Activated CD4-positive, alpha-beta T cell treated with anti-CD3 and anti-CD28 coated beads, Interleukin-2, amount 50 U/mL, for 16 hours (primary cell): ENCODE data around the gene PAQR5.
"Not testable (repeated sequence)": the region's sequence is repeated elsewhere in the genome, so short reads cannot be mapped to it uniquely, and the experiment has no call there.

ENCODE experiments used
- DNase-seq: peaks from one replicate; pipeline ENCODE4 v3.0.0-alpha.2; 2020

The PAQR5 gene, protein sequence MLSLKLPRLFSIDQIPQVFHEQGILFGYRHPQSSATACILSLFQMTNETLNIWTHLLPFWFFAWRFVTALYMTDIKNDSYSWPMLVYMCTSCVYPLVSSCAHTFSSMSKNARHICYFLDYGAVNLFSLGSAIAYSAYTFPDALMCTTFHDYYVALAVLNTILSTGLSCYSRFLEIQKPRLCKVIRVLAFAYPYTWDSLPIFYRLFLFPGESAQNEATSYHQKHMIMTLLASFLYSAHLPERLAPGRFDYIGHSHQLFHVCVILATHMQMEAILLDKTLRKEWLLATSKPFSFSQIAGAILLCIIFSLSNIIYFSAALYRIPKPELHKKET

DNA sequence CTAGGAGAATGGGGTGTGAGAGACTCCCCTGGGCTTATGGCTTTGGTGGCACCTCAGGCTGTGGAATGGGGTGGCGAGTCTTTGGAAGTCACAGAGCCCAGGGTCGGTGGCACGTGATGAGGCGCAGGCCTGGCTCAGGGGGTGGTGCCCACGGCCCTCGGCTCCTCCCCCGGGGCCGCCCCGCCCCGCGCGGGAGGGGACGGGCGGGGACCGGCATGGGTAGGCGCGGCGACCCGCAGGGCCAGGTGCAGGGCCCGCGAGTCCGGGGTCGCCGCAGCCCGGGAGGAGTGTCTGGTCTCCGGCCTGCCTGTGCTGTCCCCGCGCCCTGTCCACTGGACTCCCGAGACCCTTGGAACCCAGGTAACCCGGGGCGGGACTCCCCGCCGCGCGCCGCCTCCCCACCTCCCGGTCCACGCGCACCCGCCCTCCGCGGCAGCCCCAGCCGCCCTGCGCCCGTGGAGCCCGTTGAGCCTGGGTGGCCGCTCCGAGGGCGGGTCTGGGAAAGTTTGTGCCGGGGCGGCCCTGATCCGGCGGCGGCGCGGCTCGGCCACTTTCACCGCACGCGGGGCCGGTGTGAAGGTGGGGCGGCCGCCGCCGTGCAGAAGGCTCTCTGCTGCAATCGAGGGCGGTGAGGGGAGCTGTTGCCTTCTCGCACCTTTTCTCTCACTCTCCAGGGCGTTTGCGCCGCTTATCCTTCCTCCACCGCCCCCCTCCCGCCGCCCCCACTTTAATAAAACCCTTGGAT lies at the start of gene PAQR5:
PAQR5 (plus strand) TSS at position 216 of the 745 bp plus-strand sequence. CDS start 61,169 bp downstream, outside the sequence.
- DNase-seq, result no peak

DNA sequence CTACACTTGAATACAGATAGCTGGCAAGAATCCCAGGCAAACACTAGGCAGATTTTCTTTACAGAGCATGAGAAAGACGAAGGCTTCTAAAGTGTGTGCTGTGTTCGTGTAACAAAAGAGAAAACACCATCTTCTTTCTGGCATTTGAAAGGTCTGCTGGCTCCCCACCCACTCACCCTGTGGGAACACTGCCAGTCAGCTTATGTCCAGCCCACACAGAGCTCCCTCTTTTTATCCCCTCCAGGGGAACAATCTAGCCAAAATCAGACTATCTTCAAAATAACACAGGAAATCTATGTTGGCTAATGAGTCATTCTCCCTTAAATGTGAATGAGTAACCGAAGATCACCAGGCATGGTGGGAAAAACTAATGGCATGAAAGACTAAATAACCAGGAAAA lies 45.6 kb upstream of the PAQR5 start:
- no peak for DNase-seq

DNA sequence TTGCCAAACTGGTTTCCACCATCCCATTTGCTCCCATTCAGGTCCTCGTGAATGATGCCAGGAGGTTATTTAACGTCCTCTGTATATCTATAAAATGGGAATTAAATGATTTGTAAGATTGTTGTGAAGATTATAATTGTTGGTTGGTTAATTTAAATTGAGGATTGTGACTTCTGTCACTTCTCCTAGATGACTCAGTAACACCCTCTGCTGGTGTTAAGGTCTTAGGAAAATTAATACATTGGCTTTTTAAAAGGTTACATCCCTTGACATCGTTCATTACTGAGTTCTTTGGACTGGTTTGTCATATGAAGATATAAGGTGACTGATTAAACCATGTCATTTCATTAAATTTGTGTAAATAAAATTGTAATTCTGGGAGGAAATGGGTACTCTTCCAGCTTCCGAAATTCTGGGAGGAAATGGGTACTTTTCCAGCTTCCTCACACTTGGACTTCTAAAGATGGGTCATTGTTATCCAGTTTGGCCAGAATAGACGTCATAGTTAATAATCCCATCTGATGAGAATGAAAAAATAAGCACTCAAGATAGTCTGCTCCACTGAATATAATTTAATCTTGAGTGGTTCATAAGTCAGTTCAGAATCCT lies 33.3 kb upstream of the PAQR5 start:
- DNase-seq, result peak; percentile 18

DNA sequence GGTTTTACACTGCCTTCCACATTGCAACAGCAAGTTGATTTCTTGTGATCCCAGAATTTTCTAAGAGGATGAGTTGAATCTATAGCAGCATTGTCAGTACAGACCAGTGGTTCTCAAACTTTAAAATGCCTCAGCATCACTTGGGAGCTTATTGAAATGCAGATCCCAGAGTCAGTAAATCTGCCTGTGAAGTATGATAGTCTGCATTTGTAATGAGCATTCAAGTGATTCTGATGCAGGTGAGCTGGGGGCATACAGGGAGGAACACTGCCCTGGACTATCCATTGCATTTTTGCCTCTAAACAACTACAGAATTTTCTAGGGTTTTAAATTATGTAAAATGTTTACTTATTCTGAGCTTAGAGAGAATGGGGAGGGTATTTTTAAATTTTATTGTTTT lies 27.5 kb upstream of the PAQR5 start:
- no peak for DNase-seq

DNA sequence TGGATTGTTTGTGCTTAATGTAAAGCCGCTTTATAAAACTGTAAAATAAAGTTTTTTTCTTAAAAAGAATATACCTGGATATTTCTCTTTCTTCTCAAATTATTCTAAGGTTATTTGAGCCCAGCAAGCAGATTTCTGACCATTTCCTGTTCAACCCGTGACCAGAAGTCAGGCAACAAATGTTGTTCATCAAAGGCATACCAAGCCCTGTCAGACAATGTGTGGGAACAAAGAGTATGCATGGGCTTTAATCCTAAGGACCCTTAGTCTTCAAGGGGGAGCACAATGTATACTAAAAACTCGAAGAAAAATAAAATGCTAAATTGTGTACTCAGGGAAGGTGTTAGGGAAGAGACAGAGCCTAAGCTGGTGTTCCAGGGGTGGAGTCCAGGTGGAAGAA lies 26.6 kb upstream of the PAQR5 start:
- DNase-seq, result no peak

DNA sequence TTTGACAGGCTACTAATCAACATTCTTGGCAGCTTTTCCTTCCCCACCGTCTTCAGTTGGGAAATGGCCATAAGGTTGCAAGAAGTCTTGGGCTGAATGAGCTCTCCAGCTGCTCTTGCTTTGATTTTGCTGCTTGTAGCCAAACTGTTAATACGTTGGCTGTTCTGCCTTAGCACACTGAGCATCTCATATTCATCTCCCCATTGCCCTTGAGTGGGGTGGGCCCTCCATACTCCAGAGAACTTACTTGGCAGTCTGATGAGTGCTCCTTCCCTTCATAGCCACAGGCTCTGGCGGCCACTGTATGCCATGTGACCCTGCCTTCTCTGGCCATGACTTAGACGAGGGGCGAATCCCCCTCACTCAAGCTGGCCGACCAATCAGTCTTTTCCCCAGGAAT lies 25.8 kb upstream of the PAQR5 start:
- no peak for DNase-seq

DNA sequence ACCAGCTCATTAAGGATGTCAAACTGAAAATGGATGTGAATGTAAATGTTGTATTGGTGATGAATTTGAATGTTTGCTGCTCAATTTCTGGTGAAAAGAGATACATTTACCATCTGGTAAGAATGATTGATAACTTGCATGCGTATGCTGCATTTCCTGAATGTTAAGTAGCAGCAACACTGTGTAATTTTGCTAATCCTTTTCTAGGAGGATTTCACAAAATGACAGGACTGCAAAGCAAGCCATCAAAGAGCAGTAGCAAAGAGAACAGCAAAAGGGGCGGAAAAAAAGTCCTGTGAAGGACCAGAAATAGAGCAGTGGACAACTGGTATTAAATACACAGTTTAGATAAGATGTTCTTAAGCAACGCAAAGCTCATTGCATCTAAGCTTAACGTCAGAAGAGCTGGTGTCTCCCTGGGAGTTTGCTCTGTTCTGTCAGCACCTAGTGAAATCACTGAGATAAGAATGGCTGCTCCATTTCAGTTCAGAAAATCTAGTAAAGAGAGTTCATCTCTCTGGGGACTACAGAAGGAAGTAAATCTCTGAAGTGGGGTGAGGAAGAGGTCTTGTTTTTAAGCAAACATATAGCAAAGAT lies 23.5 kb upstream of the PAQR5 start:
- DNase-seq, result no peak

DNA sequence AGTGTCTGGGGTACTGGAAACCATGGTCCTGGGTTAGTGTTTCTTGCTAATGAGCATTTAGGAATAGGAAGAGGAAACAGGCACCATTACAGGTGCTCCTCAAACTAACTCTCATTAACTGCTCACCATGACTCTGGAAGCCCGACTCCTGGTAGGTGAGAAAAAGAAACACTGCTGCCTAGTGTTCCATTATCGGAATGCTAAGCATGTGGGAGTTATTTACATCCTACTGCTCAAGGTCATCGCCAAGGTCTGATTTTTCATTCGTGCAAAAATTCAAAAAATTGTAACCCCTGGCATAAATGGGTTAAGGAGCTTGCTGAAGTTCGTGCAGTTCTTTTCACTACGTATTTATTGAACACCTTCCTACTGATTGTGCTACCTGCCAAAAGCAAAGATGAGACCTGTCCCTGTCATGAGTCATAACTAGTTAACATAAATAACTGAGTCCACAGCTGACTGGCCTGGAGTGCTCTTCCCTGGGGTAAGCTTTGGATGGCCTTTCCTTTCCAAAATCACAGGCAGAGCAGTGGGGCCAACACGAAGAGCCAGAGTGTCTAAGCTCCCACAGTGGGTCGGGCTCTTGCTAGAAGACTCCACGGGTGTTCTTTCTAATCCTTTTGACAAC lies 22.7 kb upstream of the PAQR5 start:
- no peak for DNase-seq

DNA sequence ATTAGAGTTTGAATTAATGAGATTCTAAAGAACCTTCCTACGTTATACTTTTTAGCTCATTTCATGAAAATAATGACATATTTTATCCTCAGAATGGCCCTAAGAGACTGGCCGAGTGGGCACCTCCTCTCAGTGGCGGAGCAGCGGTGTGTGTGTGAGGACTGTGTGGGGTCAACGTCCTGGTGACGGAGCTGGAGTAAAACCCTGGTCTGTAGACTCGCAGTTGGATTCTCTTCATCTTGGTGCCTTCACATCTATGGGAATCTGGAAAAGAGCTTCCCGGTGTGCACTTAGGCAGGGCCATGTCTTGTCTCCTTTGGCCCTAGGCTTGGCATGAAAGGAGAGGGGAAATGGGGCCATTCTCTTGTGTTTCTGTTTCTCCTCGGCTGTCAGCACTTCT lies 21.4 kb upstream of the PAQR5 start:
- no peak for DNase-seq

DNA sequence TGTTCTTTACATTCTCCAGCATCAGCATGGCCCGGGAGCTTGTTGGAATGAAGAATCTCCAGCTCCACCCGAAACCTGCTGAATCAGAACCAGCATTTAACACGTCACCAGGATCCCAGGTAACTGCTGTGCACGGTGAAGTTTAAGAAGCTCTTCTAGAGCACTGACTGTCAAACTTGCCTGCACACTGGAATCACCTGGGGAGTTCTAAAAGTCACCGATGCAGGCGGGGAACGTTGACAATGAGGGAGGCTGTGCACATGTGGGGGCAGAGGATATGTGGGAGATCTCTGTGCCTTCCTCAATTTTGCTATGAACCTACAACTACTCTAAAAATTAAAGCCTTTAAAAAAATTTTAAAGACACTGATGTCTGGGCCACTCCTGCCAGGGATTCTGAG lies 19.1 kb upstream of the PAQR5 start:
- DNase-seq, result no peak

DNA sequence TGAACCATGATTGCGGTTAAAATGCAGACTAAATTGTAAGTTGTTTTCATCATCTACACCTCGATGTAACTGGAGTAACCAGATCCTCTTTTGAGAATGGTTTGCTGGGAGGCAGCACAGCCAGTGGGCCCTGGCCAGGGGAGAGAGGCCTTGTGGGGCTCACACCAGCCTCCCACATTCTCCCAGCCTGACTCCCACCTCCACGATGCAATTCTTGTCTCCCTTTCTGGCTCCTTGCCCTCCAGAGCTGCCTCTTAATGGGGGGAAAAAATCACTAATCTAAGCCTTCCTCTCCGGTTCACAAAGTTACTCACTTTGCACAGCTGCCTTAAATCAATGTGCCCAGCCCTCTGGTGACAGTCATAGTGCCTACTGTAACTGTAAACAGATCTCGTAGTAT lies 17.9 kb upstream of the PAQR5 start:
- no peak for DNase-seq

DNA sequence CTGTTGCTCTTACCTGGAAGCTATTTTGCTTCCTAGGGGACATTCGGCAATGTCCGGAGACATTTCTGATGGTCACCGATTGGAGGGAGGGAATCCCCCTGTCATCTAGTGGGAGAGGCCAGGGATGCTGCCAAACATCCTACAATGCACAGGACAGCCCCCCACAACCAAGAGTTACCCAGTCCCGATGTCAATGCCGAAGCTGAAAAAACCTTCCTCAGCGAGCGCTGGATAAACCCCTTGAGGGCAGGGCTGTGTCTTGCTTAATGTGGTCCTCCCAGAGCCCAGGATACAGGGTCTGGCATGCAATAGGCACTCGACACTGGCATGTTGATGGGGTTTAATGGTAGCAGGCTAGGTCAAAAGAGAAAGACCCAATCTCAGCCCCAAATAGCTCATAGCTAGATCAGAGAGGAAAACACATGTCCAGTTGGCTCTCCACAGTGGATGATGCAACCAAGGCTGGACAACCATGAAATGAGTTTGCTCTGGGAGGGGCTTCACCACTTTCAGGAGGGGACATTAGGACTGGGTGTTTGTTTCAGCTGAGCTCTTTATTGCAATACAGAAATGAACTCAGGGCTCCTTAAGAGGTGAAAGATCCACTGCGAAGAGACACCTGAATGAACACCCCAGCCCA lies 16.5 kb upstream of the PAQR5 start:
- no peak for DNase-seq

DNA sequence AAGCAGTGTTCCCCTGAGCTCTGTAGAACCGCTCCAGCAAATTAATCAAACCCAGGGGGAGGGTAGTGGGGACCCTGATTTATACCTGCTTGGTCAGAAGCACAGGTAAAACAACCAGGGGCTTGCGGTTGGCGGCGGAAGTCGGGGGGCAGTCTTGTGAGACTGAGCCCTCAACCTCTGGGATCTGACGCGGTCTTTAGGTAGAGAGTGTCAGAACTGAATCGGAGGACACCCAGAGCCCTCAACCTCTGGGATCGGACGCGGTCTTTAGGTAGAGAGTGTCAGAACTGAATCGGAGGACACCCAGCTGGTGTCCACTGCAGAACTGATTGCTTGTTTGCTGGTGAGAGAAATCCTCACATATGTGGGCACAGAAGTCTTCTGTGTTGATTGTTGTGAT lies 12.9 kb upstream of the PAQR5 start:
- no peak for DNase-seq

DNA sequence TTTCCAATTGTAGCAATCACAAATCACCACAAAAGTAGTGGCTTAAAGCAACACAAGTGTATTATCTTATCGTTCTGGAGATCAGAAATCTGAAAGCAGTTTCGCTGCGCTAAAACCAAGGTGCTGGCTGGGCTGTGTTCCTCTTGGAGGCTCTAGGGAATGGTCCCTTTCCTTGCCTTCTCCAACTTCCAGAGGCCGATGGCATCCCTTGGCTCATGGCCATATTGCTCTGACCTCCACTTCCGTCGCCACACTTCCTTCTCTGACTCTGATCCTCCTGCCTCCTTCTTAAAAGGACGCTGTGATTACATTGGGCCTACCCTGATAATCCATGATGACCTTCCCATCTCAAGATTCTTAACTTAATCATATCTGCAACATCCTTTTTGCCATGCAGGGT lies 10.7 kb upstream of the PAQR5 start:
- DNase-seq, result no peak

DNA sequence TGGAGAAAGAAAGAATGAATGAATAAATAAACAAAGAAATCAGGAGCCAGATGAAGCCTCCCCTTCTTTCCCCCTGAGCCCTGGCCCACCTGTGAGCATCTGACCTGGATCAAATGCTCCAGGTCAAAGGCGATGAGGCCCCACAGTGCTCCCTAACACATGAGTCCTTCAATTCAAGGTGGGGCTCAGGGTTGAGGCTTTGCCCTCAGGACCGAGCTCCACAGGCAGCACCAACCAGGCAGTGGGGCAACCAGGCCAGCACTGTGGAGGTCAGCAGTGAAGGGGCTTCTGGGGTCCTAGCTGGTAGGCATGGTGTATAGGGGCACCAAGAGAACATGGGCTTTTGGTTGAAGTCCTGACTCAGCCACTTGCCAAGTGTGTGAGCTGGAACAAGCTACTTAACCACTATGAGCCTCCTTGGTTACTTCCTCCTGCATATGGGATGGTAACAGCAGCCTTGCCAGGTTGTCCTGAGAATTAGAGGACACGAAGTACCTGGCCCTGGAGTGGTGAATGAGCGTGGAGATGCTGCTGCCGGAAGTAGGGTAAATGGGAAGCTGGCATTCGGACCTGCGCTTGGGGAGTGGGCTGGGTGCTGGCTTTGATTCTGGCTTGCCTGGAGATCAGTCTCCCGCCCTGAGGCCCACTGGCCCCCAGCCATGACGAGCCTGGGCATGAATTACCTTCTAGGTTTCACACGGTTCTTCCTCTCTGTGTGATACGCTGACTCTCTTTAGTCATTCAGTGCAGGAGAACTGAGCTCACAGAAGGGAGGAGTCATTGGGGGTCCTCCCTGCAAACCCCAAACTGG lies 10.0 kb upstream of the PAQR5 start:
- no peak for DNase-seq

DNA sequence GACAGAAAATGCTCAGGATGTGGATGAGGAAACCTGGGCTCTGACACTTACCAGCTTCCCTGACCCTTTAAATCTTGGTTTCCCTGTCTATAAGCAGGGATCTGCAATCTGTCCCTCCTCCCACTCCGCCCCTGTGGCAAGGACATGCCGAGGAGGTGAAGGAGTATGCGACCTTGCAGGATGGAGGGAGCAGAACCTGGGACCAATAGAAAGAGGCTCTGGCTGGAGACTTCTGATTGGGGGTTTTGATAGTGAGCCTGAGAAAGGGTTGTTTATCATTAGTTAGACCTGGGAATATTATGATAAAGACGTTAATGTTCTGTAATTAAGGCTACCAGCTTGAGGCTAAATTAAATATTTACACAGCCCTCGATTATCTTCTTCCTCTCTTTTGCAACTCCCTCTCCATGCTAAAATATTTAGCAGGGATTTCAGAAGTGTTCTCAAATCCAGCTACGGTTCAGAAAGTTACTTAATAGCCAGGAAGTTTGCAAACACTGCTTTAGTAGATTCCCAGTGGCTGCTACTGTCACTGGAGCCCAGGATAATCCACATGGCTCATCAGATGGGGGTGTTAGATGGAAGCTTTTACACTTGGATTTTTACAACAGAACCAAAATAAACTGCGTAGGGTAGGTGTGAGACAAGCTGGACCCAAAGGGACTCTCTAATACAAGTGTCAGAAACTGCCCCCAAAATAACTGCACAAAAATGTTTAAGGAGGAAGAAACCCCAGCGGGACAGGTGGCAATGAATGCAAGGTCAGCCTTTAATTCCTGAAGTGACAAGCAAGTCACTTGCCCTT lies 9.2 kb upstream of the PAQR5 start:
- no peak for DNase-seq

DNA sequence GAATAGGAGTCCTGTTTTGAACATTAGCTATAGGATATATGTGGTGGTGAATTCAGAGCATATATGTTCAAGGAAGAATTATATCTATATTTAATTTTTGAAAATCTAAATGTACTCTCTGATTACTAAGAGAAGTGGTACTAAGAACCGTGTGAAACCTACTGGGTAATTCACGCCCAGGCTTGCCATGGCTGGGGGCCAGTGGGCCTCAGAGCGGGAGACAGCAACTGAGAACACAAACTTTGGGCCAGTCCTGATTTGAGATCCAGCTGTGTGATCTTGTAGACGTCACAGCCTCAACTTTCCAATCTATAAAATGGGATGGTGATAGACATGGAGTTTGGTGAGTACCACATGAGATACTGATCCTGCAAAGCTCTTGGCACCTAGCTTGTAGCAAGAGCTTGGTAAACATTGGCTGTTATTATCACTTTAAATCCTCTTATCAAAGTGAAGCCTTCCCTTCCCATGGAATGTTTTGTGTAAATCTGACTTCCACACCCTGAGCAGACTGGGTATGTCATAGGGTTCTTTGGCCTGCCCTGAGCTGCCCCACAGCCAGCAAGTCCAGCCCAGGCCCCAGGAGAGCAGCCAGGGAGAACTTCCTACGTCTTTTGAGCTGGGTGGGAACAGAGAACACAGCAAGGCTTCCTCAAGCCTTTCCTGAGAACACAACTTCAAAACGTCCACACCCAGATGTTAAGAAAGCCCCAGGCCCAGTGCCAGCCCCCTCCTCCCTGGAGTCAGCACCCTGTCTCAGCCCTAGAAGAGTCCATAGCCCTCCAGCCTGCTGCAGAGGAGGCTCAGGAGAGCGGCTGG lies 8.2 kb upstream of the PAQR5 start:
- DNase-seq, result no peak

DNA sequence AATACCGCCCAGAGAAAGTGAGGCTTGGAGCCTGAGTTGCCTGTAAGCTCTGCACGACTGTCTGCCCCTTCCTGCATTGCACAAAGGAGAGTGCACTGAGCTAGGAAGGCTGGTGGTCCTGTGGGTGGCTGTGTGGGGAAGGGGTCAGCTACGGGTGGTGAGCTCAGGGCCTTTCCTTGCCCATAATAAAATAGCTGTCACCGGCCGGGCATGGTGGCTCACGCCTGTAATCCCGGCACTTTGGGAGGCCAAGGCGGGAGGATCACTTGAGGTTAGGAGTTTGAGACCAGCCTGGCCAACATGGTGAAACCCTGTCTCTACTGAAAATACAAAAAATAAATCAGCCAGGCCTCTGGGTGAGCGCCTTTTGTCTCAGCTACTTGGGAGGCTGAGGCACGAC lies 7.1 kb upstream of the PAQR5 start:
- DNase-seq, result not testable (repeated sequence)

DNA sequence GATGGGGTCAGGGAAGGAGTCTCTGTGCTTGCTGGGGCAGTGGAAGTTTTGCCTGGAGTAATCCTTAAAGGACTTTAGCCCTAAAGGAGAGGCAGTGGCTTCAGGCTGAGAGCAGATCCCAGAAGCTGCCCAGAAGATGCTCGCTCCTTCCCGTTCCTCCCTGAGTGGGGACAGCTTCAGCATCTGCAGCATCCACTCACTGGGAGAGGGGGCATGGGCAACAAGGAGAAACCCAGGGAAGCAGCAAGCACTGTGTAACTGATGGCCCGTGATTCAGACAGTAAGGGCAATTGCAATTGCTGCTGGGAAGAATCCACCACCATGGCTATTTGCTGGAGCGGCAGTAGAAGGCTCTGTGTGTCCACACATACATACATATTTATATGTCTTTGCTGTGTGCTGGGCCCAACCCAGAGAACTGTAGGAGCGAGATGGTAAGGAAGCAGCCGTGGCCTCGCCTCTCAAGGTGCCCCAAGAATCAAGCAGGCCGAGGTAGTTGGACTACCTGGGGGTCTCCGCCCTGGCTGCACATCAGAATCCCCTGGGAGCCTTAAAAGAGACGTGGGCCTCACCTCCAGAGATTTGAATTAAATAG lies 5.8 kb upstream of the PAQR5 start:
- DNase-seq, result no peak
